KMS-11 (cell line): ENCODE data around the gene SPNS2.

Experiments
- H2AFZ ChIP-seq: fragments of 200-600 bp; sonication (generic); 2 replicates; pipeline ENCODE4 v1.6.1; 2016; ENCODE audit warnings: antibody characterized with exemption, mixed run types, low read depth
- H3K27ac ChIP-seq: fragments of 200-600 bp; sonication (generic); 2 replicates; pipeline ENCODE4 v1.6.1; 2016; ENCODE audit warnings: mild to moderate bottlenecking, mixed run types
- H3K27me3 ChIP-seq: fragments of 200-600 bp; sonication (generic); 2 replicates; pipeline ENCODE4 v1.6.1; 2017; ENCODE audit warnings: mild to moderate bottlenecking, low read depth, mixed run types, moderate library complexity; ENCODE audit not compliant: insufficient read depth
- H3K36me3 ChIP-seq: fragments of 200-600 bp; sonication (generic); 2 replicates; pipeline ENCODE4 v1.6.1; 2017; ENCODE audit warnings: mild to moderate bottlenecking, mixed run types; ENCODE audit not compliant: insufficient read depth
- H3K4me1 ChIP-seq: fragments of 200-600 bp; sonication (generic); 2 replicates; pipeline ENCODE4 v1.6.1; 2016; ENCODE audit warnings: mild to moderate bottlenecking, low read depth, mixed run types; ENCODE audit not compliant: poor library complexity, severe bottlenecking
- H3K4me2 ChIP-seq: fragments of 200-600 bp; sonication (generic); 2 replicates; pipeline ENCODE4 v1.7.0; 2016; ENCODE audit warnings: mild to moderate bottlenecking, mixed run types
- H3K4me3 ChIP-seq: fragments of 200-600 bp; sonication (generic); IDR thresholded peaks from 2 replicates; pipeline ENCODE4 v1.6.1; 2017; ENCODE audit warnings: low read depth, low read length, mixed read lengths; ENCODE audit not compliant: insufficient read depth
- H3K79me2 ChIP-seq: fragments of 200-600 bp; sonication (generic); 2 replicates; pipeline ENCODE4 v1.6.1; 2016; ENCODE audit warnings: low read depth, mixed run types; ENCODE audit not compliant: insufficient read depth
- H3K9ac ChIP-seq: fragments of 200-600 bp; sonication (generic); 2 replicates; pipeline ENCODE4 v1.6.1; 2016; ENCODE audit warnings: mild to moderate bottlenecking, mixed run types
- H4K20me1 ChIP-seq: fragments of 200-600 bp; sonication (generic); 2 replicates; pipeline ENCODE4 v1.6.1; 2016; ENCODE audit warnings: mild to moderate bottlenecking, mixed run types; ENCODE audit not compliant: insufficient read depth
- TF ChIP-seq, protein P1 (sequence below): fragments of 200-600 bp; sonication (generic); conservative IDR thresholded peaks from 2 replicates; pipeline ENCODE4 v1.6.1; 2017; ENCODE audit warnings: low read depth, mild to moderate bottlenecking, antibody characterized with exemption, low read length, moderate library complexity, mixed read lengths

SPNS2 gene

DNA sequence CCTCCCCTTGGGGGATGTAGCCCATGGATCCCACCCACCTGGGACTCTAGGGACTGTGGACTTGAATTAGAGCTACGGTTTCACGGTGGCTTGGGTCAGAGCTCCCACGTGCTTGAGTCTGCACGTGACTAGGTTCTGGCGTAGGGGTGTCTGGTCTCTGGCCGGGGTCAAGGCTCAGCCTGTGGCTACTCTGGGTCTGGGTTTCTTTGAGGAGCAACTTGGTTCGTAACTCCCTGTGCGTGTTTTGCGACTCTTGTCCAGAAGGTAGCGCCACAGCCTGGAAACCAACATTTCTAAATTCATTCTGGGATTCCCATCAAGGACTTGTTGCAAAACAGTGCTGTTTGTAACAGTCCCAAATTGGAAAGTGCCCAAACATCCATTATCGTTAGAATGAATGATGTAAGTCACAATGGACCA lies 62.2 kb downstream of the SPNS2 start:
- no peaks in the 10 kb centered on the region for H3K79me2 ChIP-seq
- TF ChIP-seq, protein P1, sequence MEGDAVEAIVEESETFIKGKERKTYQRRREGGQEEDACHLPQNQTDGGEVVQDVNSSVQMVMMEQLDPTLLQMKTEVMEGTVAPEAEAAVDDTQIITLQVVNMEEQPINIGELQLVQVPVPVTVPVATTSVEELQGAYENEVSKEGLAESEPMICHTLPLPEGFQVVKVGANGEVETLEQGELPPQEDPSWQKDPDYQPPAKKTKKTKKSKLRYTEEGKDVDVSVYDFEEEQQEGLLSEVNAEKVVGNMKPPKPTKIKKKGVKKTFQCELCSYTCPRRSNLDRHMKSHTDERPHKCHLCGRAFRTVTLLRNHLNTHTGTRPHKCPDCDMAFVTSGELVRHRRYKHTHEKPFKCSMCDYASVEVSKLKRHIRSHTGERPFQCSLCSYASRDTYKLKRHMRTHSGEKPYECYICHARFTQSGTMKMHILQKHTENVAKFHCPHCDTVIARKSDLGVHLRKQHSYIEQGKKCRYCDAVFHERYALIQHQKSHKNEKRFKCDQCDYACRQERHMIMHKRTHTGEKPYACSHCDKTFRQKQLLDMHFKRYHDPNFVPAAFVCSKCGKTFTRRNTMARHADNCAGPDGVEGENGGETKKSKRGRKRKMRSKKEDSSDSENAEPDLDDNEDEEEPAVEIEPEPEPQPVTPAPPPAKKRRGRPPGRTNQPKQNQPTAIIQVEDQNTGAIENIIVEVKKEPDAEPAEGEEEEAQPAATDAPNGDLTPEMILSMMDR, result no peak
- H3K4me2 ChIP-seq, result no peak overlapping the region
- no peak overlapping the region for H3K4me3 ChIP-seq
- H4K20me1 ChIP-seq, result no peaks in the 10 kb centered on the region
- H3K36me3 ChIP-seq, result no peaks in the 10 kb centered on the region
- H3K9ac ChIP-seq, result no peak overlapping the region
- H3K27me3 ChIP-seq, result no peaks in the 10 kb centered on the region
- no peak overlapping the region for H2AFZ ChIP-seq
- no peak overlapping the region for H3K27ac ChIP-seq
- H3K4me1 ChIP-seq, result peaks cover 13% of the 10 kb centered on the region

DNA sequence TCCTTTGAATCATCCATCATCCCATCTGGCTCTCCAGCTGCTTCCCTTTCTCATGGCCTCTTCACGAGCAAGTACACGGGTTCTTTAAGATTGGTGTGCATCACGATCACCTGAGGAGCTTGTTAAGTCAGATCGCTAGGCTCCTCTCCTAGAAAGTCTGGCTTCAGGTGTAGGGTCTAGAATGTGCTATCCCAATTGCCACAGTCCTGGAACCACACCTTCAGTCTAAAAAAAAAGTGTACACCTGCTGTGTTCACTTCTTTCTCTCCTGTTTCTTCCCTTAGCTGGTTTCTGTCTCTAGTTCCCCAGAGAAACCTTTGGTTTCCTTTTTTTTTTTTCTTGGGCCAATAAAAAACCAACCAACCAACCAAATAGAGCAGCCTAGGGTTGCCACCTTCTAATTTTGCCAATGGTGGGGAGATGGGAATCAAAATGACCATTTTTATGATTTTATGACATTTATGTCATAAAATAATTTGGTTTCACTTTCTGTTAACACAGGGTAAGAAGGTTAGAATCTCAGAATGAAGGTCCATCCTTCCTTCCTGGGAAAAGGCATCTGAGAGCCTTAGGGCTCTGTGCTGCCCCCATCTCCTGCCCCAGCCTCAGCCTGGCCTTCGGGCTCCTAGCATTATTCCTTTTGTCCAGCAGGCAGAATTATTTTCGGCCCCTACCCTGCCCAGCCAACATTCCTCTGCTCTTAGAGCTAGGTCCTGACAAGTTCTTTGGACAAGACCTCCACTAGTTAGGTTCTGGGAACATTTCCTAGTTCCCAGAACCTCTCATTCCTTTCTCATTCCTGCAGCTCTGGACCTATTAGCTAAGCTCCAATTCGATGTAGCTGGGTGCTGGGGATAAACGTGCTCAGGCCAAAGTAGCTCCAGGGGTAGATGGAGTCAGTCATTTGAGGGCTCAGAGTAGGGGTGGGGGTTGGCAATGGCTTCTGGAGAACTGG lies 63.6 kb downstream of the SPNS2 start:
- no peaks in the 10 kb centered on the region for H3K79me2 ChIP-seq
- H3K4me1 ChIP-seq, result peaks cover 15% of the 10 kb centered on the region
- no peak overlapping the region for H3K4me3 ChIP-seq
- H3K4me2 ChIP-seq, result peak overlapping the region; percentile 25; the same call in 1 of the 2 replicates
- H3K9ac ChIP-seq, result no peak overlapping the region
- H3K27me3 ChIP-seq, result no peaks in the 10 kb centered on the region
- H4K20me1 ChIP-seq, result no peaks in the 10 kb centered on the region
- H3K36me3 ChIP-seq, result no peaks in the 10 kb centered on the region
- H2AFZ ChIP-seq, result peak overlapping the region; percentile 21; the same call in 1 of the 2 replicates
- H3K27ac ChIP-seq, result no peak overlapping the region
- TF ChIP-seq, protein P1, result no peak

DNA sequence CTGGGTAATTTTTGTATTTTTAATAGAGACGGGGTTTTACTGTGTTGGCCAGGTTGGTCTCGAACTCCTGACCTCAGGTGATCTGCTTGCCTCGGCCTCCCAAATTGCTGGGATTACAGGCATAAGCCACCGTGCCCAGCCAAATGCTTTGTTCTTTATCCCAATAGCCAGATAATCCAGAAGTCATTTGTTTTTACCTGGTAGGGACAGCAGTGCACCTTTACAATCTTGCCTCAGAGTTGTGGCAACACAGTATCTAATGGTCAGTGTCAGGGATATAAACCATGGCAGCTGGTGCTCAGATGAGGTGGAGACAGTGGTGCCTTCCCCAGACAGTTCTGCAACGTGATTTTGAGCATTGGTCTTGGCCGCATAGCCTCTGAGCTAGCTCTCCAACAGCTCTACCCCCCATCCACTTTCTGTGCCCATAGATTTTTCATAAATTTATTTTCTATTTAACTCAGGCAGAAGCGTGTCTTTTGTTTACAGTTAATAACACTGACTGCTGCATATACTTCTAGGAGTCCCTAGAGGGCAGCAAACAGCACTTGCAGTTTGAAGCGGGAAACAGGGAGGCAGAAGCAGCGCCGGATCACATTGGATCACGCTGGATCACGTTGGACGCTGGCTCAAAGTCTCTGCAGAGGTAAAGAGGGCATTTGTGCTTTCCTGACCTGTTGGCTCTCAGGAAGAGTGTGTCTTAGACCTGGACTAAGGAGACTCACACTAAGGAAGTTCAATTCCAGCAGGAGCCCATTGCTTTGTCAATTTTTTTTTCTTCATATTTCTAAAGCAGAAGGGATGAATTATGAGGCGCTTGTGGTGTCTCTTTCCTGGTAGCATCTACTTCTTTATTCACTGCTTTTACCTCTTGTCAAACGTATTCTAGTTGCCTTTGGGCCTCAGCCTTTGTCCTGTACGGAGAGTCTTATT lies 66.8 kb downstream of the SPNS2 start:
- Histone ChIP-seq H3K36me3 (no peaks in the 10 kb centered on the region), H3K27ac (no peak overlapping the region), H3K4me1 (peaks cover 15% of the 10 kb centered on the region), H3K9ac (no peak overlapping the region), H2AFZ (peak overlapping the region; percentile 39; the same call in 1 of the 2 replicates), H4K20me1 (no peaks in the 10 kb centered on the region), H3K27me3 (no peaks in the 10 kb centered on the region), H3K4me2 (peak overlapping the region; percentile 4; the same call in 1 of the 2 replicates), H3K79me2 (no peaks in the 10 kb centered on the region), H3K4me3 (no peak overlapping the region)
- TF ChIP-seq, protein P1, result peak; percentile 80

DNA sequence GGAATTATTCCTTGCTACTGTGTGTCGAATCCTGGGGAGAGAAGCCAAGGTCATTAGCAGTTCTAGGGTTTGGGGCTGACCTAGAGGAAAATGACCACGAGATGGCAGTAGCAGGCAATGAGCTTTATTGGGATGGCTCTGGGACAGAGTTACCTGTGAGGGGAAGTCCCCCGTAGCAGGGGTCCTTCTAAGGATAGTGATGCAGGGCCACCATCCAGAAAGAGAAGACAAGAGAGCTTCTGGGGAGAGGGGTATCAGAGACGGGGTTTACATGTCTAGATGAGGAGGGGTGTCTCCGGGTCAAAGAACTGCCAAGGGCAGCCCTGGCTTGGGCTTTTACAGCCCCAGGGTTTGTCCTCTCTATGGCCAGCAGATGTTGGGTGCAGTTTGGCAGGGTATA lies 68.1 kb downstream of the SPNS2 start:
- no peak overlapping the region for H3K4me3 ChIP-seq
- no peak overlapping the region for H3K27ac ChIP-seq
- peaks cover 13% of the 10 kb centered on the region for H3K4me1 ChIP-seq
- no peaks in the 10 kb centered on the region for H4K20me1 ChIP-seq
- TF ChIP-seq, protein P1, result peak; percentile 65
- H3K9ac ChIP-seq, result no peak overlapping the region
- H3K27me3 ChIP-seq, result no peaks in the 10 kb centered on the region
- H3K36me3 ChIP-seq, result no peaks in the 10 kb centered on the region
- no peak overlapping the region for H3K4me2 ChIP-seq
- no peaks in the 10 kb centered on the region for H3K79me2 ChIP-seq
- H2AFZ ChIP-seq, result no peak overlapping the region
